ENCODE measurements around the gene PLAAT4.
"Not testable (repeated sequence)": the region's sequence is repeated elsewhere in the genome, so short reads cannot be mapped to it uniquely, and the experiment has no call there.

PLAAT4 gene

DNA sequence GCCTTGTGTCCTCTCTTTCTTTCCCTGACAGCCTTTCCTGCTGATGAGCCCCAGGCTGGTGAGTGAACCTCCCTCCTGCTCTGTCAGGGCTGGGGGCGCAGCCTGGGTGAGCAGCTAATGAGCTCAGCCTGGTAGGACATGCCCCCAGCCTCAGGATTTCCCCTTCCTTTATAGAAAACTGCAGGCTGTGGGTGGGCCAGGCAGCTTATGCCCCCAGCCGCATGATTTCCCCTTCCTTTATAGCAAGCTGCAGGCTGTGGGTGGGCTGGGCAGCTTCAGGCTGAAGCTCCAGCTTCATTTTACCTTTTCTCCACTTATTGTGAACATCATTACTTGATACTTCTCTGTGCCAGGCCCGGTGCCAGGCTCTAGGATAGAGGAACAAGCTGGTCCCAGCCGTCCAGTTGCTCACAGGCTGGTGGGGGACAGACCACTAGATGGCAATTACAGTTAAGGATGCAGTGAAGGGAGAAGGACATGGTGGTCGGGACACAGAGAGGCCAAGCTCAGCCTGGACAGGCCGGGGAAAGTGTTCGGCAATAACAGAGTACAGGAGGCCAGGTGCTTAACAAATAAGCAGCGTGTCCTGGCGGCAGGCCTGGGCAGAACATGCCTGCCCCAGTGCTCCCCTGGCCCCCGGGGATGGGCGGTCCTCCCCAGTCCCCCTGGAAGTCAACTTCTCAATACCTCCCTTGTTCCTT lies 25.4 kb upstream of the PLAAT4 start:
- no peak for DNase-seq

DNA sequence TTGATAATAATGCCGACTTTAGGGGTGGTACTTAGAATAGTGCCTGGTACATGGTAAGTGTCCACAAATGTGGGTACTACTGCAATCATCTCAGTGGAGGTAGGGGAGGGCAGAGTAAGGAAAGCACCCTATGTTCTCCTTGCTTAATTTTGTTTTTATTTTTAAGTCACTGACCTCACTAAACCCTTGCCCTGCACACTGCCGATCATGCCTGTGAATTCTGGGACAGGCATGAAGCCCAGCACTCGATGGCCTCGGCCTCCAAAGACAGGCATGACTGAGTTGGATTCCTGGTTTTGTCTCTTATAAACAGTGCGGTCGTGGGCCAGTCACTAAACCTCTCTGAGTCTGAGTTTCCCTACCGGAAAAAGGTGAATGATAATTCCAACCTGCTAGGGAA lies 23.8 kb upstream of the PLAAT4 start:
- DNase-seq: no peak

DNA sequence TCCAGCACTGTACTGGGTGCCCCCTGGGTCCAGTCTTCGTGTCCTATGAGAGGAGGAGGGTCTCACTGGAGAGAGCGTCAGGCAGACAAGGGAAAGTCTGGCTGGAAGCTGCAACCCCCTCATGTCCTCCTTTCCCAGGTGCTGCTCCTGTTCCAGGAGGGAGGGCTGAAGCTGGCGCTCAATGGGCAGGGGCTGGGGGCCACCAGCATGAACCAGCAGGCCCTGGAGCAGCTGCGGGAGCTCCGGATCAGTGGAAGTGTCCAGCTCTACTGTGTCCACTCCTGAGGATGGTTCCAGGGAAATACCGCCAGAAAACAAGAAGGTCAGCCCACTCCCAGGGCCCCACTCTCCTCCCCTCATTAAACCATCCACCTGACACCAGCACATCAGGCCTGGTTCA lies 20.5 kb upstream of the PLAAT4 start:
- DNase-seq: no peak

DNA sequence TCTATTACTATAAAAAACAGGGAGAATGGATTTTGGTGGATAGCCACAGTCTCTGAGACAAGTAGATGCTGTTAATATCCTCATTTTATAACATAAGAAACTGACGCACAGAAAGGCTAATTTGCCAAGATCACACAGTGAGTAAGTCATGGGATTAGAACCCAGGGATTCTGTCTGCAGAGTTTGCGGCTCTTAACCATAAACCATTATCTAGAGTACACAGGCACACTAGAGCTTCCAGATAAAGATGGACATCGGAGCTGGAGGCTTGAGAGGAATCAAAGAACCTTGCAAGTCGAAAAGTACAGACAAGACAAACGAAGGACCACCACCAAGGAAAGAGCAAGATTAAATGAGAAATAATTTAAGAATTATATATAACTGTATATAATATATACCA lies 19.5 kb upstream of the PLAAT4 start:
- DNase-seq: no peak

DNA sequence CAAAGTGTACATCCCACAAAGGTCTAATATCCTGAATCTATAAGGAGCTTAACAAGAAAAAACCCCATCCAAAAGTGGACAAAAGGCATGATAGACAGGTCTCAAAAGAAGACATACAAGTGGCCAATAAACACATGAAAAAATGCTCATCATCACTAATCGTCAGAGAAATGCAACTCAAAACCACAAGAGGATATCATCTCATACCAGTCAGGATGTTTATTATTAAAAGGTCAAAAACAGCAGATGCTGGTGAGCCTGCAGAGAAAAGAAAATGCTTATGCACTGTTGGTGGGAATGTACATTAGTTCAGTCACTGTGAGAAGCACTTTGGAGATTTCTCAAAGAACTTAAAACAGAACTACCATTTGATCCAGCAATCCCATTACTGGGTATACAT lies 18.1 kb upstream of the PLAAT4 start:
- DNase-seq: peak in 1 of 2 donors; percentile 51

DNA sequence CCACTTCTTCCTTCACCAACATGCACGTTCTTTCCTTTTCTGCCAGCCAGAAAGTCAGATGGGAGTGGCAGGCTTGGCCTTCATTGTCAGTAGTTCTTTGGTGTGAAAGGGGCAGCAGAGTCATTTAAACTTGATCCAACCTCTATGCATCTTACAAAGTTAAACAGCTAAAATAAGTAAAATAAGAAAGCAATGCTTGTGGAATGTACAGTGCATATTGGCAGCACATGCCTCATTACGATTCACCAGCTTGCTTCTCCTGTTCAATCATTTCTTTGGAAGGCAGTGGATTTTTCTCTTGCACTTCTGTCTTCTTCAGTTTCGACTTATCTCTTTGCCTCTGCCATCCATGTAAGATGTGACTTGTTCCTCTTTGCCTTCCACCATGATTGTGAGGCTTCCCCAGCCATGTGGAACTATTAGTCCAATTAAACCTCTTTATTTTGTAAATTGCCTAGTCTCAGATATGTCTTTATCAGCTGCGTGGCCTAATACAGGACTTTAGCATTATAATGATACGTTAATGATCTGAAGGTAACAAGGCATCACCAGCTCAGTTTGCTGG lies 15.9 kb upstream of the PLAAT4 start:
- no peak for DNase-seq

DNA sequence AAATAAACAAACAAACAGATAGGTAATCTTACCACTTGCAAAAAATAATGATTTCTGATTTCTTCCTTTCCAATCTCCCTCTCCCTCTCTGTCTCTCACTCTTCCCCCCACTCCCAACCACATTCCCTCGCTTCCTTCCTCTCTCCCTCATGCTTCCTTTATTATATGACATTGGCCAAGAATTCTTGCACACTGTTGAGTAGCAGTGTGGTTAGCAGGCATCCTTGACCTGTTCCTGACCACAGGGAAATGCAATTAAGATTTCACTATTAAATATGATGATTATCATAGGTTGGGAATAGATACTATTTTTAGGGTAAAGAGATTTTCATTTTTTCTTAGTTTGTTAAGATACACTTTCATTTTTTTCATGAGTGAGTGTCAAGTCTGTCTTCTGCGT lies 14.7 kb upstream of the PLAAT4 start:
- no peak for DNase-seq

DNA sequence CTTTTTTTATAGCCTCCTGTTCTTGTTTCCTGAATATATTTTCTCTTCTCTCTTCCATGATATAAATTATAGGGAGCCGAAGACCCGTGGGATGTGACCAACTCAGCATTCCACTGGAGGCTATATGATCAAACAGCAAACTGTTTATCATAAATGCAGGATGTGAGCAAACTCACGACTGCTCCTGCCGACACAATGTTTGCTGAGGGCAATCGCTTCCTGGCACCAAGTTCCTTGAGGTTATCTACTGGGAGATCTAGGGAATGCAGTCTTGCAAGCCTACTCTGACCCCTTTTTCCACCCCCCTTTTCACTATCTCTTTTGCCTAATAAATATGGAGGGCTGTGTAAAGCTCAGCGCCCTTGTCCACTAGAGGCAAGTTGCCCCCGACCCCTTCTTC lies 13.5 kb upstream of the PLAAT4 start:
- DNase-seq: no peak

DNA sequence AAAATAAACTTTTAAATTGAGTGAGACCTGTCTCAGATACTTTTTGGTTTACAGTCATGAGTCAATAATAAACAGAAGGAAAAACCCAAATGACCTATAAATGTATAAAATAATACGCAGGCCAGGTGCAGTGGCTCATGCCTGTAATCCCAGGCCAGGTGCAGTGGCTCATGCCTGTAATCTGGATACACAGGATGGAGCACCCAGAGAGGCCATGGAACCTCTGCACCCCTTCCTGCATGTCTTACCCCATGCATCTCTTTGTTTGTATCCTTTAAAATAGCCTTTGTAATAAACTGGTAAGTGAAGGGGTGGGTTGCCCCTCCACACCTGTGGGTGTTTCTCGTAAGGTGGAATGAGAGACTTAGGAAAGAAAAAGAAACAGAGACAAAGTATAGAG lies 8.9 kb upstream of the PLAAT4 start:
- no peak for DNase-seq

DNA sequence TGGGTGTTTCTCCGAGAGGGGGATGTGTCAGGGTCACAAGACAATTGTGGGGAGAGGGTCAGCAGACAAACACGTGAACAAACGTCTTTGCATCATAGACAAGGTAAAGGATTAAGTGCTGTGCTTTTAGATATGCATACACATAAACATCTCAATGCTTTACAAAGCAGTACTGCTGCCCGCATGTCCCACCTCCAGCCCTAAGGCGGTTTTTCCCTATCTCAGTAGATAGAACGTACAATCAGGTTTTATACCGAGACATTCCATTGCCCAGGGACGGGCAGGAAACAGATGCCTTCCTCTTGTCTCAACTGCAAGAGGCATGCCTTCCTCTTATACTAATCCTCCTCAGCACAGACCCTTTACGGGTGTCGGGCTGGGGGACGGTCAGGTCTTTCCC lies 8.5 kb upstream of the PLAAT4 start:
- not testable (repeated sequence) for DNase-seq

DNA sequence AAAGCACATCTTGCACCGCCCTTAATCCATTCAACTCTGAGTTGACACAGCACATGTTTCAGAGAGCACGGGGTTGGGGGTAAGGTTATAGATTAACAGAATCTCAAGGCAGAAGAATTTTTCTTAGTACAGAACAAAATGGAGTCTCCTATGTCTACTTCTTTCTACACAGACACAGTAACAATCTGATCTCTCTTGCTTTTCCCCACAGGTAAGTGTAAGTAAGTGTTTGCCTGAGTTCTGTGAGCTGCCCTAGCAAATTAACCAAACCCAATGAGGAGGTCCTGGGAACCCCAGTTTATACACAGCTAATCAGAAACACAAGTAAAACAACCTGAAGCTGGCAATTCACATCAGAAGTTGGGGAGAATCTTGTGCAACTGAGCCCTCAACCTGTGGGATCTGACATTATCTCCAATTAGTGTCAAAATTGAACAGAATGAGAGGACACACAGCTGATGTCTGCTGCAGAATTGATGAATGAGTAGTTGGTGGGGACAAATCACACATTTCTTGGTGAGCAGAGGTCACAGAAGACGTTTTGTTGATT lies 7.8 kb upstream of the PLAAT4 start:
- not testable (repeated sequence) for DNase-seq

DNA sequence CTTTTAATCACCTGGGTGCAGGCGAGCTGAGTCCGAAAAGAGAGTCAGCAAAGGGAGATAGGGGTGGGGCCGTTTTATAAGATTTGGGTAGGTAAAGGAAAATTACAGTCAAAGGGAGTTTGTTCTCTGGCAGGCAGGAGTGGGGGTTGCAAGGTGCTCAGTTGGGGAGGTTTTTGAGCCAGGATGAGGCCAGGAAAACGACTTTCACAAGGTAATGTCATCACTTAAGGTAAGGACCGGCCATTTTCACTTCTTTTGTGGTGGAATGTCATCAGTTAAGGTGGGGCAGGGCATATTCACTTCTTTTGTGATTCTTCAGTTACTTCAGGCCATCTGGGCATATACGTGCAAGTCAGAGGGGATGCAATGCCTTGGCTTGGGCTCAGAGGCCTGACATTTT lies 7.2 kb upstream of the PLAAT4 start:
- DNase-seq: not testable (repeated sequence)

DNA sequence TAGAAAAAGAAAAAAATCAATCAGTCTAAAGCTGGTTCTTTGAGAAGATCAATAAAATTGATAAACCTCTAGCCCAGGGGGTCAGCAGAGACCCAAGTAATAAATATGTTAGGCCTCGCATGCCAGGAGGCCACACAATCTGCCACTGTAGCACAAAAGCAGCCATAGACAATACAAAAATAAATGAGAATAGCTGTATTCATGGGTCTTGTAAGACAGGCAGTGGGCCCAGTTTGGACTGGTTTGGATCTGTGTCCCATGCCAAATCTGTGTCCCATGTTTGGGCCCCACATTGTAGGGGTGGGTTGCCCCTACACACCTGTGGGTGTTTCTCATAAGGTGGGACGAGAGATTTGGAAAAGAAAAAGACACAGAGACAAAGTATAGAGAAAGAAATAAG lies 6.6 kb upstream of the PLAAT4 start:
- no peak for DNase-seq

DNA sequence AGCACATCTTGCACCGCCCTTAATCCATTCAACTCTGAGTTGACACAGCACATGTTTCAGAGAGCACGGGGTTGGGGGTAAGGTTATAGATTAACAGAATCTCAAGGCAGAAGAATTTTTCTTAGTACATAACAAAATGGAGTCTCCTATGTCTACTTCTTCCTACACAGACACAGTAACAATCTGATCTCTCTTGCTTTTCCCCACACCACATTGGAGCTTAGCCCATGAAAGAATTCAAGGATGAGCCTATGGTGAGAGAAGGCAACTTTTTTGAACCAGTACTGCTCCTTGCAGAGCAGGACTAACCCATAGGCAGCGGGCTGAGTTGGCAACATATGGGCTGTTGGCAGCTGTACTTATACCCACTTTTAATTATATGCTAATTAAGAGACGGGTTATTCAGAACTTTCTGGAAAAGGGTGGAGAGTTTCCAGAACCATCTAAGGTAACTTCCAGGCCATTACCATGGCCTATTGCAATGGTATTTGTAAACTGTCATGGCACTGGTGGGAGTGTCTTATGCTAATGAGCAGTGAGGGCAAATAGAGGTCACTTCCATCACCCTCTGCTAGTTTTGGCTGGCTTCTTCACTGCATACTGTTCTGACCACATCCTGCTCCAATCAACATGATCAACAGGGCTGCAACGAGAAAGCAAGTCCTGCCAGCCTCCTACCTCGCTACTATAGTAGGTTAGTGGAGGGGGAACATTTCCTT lies 5.4 kb upstream of the PLAAT4 start:
- peak; percentile 80 to 88 for DNase-seq

DNA sequence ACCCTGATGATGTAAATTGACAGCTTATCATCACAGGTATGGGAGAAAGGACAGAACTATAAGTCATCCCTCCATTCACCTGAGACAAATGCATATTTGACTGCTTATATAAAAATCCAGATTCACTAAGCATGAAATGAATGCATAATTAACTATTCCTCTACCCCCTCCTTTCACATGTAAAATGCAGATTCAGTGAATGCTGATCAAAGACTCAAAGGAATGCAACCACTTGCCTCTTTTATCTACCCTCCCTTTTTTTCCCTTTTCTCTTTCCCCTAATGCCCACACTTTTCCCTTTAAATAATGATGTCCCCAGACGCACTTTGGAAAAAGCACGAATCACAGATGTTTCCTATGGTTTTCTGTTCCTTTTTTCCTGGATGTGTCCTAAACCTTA lies 4.5 kb upstream of the PLAAT4 start:
- DNase-seq: no peak

DNA sequence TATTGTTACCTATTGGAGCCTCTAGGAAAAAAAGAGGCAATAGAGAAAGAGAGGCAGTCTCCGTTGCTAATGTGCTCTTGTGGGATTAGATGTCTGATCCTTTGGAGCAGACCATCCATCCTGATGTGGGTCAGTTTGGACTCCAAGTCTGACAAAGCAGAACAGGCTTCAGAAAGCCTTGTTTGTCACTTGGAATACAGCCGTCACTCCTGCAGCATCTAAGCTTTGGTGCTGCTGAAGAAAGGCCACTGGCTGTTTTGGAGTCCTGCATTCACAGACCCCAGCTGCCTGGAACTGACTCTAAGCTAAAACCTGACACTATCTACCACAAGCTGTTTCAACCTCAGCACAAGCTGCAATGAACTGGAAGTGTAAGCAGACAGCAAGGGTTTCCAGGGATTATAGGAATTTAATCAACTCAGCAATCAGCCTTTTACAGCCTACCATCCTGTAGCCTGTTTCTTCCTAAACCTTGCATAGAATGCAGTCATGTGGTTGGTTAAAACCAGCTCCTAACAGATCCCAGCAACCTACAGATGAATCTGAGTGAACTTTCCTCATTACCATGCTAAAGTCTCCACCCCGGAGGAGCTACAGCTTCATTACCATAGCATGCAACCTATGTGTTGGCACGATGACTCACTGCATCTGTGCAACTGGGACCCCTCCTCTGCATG lies 3.7 kb upstream of the PLAAT4 start:
- no peak for DNase-seq

DNA sequence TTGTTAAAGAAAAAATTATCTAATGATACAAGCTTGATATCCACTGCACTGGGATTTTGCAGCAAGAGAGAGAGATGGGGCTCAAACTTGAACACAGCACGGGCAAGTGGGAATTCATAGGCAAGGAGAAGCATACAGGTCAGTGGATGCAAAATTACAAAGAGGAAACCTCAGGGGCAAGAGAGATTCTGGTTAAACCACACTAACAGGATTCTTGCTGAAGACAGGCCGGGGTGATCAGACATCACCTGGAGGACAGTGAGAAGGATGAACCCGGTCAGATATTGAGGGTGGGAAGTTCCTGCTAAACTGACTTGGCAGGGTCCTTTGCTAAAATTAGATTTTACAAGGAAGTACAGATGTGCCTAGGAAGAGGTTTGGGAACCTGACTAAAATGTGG lies 2.5 kb upstream of the PLAAT4 start:
- DNase-seq: no peak

DNA sequence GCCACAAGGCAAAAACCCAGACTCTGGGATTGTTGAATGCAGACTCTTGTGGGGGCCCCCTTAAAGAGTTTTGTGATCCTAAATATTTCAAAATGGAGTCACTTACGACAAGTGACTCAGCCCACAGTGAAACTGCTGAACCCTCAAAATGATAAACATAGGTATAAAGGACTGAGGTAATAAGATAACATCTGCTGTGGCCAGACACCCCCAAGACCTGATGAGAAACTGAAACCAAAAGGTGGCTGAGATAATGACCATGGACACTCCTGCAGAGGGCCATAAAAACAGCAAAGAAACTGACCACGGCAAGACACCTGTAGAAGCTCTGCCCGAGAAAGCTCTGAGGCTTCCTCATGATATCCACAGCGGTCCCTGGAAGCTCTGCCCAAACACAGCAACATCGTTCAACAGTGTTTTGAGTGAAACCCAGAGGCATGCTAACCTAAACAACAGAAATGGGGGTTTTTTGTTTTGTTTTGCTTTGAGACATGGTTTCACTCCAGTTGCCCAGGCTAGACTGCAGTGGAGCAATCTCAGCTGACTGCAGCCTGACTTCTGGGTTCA lies 1.6 kb upstream of the PLAAT4 start:
- peak in 1 of 2 donors; percentile 50 for DNase-seq

DNA sequence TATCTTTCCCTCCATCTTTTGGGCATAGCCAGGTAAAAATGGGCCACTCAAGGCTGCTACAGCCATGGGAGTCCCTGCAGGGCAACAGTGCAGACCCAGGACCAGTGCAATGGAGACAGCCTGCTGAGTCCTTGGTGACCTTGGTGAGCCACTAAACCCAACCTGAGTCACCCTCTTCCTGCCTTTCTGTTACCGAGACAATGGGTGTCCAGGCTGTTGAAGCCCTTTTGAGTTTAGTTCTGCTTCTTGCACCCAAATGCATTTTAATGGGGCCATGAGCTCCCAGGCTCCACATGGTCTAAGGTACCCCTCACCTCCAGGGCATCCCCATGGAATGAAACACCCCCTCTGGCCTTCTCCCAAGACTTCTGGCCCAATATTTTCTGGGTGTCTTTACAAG lies 874 bp upstream of the PLAAT4 start:
- peak in 1 of 2 donors; percentile 46 for DNase-seq

DNA sequence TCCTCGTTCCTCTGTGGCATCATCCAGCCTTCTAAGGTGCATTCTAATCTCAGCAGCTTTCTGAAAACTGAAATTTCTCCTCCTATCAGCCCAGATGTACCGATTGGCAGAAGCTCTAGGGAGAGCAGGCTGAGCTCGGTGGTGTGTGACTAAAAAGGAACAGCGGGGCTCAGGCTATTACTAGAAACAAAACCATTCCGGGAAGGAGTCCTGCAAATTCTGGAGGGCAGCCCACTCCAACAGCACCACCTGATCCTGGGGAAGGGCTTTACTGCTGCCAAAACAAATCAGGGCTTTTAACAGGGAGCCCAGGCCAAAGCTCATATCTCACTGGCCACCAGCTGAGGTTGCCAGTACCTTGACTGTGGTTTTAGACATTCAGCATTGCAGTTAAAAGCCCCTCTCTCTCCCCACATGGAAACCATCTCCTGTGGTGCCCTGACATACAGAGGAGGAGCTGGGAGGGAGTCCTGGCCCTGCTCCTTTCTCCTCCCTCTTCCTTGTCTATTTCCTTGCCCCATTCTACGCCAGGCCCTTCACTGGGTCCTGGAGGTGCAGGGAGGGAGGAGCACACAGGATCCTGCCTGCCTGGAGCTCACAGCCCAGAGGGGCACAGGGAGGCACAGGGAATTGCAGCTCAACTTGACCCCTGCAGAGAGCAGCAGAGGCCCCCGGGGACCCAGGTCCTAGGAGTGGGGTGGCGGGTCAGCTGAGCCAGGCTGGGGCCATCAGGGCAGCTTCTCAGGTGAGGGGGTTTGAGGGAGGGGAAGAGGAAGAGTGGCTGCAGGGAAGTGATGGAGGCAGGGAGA lies 889 bp downstream of the PLAAT4 start:
- no peak for DNase-seq

DNA sequence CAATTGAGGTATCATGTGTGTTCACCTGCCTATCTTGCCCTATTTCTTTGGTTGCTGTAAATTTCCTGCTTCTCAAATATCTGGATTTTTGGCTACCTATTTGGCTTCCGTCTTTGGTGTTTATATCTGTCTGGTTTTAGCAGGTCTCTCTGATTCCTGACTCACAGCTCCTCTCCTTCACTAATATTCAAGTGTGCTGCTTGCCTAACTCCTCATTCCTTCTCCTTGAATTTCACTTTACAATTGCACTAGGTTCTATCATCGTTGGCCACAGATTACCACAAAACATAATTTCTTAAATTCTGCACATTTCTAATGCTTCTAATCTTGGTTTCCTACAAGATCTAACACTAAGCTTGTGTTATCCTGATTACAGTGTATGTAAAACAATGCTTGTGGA lies 5.9 kb downstream of the PLAAT4 start:
- not testable (repeated sequence) for DNase-seq

DNA sequence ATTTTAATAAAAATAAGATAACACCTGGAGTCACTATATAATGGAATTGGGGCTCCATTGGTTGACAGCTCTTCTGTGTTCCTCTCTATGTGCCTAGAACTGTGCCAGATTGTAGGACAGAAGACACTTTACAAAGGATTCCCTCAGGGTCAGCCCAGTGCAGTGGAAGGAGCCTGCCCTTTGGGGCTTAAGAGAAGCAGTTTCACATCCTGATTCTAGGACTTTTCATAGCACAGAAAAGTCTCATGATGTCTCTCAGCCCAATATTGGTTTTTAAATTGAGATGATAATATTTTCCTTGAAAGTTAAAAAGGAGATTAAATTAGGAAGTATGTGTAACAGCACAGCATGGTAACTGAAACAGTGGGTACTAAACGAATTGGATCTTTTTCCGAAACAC lies 7.1 kb downstream of the PLAAT4 start:
- DNase-seq: no peak
